HUES6 (cell line): Measurements from ENCODE around the gene C6orf141.
A peak's percentile ranks its signal among the peaks of the same experiment; 100 is the strongest.

Experiments used
- H3K27ac ChIP-seq: 2 replicates; pipeline ENCODE4 v1.7.0; 2013; ENCODE audit warnings: low read depth, mild to moderate bottlenecking, low read length, inconsistent platforms
- H3K27me3 ChIP-seq: 2 replicates; pipeline ENCODE4 v1.6.1; 2013; ENCODE audit warnings: low read length; ENCODE audit not compliant: control insufficient read depth, insufficient read depth
- H3K36me3 ChIP-seq: 2 replicates; pipeline ENCODE4 v1.6.1; 2013; ENCODE audit warnings: low read length; ENCODE audit not compliant: control insufficient read depth, insufficient read depth
- H3K4me1 ChIP-seq: 2 replicates; pipeline ENCODE4 v1.6.1; 2013; ENCODE audit warnings: low read length; ENCODE audit not compliant: control insufficient read depth, insufficient read depth
- H3K4me3 ChIP-seq: 2 replicates; pipeline ENCODE4 v1.5.1; 2013; ENCODE audit warnings: low read depth, low read length
- H3K9ac ChIP-seq: one replicate; pipeline ENCODE4 v1.6.1; 2013; ENCODE audit warnings: mild to moderate bottlenecking, low read length
- H3K9me3 ChIP-seq: 2 replicates; pipeline ENCODE4 v1.6.1; 2013; ENCODE audit warnings: low read depth, low read length; ENCODE audit not compliant: control insufficient read depth, insufficient read depth

Gene C6orf141

GRCh38 chr6:49541210-49541724 lies 9.2 kb upstream of the C6orf141 start:
- Histone ChIP-seq H3K4me1 (peaks cover 6% of the 10 kb centered on the region), H3K9ac (no peak overlapping the region), H3K4me3 (no peak overlapping the region), H3K9me3 (no peaks in the 10 kb centered on the region), H3K27me3 (peaks cover under 1% of the 10 kb centered on the region; the same call in 1 of the 2 replicates), H3K36me3 (no peaks in the 10 kb centered on the region), H3K27ac (no peak overlapping the region)

GRCh38 chr6:49541936-49542335 lies 8.5 kb upstream of the C6orf141 start:
- no peak overlapping the region for H3K9ac ChIP-seq
- peaks cover 6% of the 10 kb centered on the region for H3K4me1 ChIP-seq
- H3K27ac ChIP-seq: no peak overlapping the region

GRCh38 chr6:49543087-49543858 lies 7.2 kb upstream of the C6orf141 start:
- no peak overlapping the region for H3K9ac ChIP-seq
- H3K27ac ChIP-seq: no peak overlapping the region
- no peaks in the 10 kb centered on the region for H3K9me3 ChIP-seq
- H3K27me3 ChIP-seq: peaks cover 14% of the 10 kb centered on the region; the same call in 1 of the 2 replicates
- H3K36me3 ChIP-seq: no peaks in the 10 kb centered on the region
- peaks cover 6% of the 10 kb centered on the region for H3K4me1 ChIP-seq
- no peak overlapping the region for H3K4me3 ChIP-seq

More at GRCh38 chr6:49541936-49542335, 8.5 kb upstream of the C6orf141 start:
- Histone ChIP-seq H3K27me3 (peaks cover 5% of the 10 kb centered on the region; the same call in 1 of the 2 replicates), H3K36me3 (no peaks in the 10 kb centered on the region), H3K9me3 (no peaks in the 10 kb centered on the region), H3K4me3 (no peak overlapping the region)

GRCh38 chr6:49546331-49546730 lies 4.1 kb upstream of the C6orf141 start:
- Histone ChIP-seq H3K9me3 (no peaks in the 10 kb centered on the region), H3K4me3 (no peak overlapping the region), H3K36me3 (no peaks in the 10 kb centered on the region), H3K27me3 (peaks cover 41% of the 10 kb centered on the region), H3K4me1 (peaks cover 10% of the 10 kb centered on the region), H3K9ac (no peak overlapping the region), H3K27ac (no peak overlapping the region)

GRCh38 chr6:49548613-49549304 lies 1.7 kb upstream of the C6orf141 start:
- Histone ChIP-seq H3K36me3 (no peaks in the 10 kb centered on the region), H3K9ac (no peak overlapping the region), H3K9me3 (no peaks in the 10 kb centered on the region), H3K27ac (no peak overlapping the region), H3K4me1 (peaks cover 24% of the 10 kb centered on the region), H3K27me3 (peaks cover 66% of the 10 kb centered on the region), H3K4me3 (no peak overlapping the region)

GRCh38 chr6:49549691-49550491 lies 577 bp upstream of the C6orf141 start:
- Histone ChIP-seq H3K27ac (no peak overlapping the region), H3K9me3 (no peaks in the 10 kb centered on the region), H3K4me3 (peak overlapping the region; percentile 70), H3K4me1 (peaks cover 24% of the 10 kb centered on the region), H3K36me3 (no peaks in the 10 kb centered on the region), H3K9ac (no peak overlapping the region), H3K27me3 (peaks cover 77% of the 10 kb centered on the region)

- Histone ChIP-seq H3K9me3 (no peaks in the 10 kb centered on the region), H3K4me1 (peaks cover 26% of the 10 kb centered on the region), H3K27ac (no peak overlapping the region), H3K4me3 (peak overlapping the region; percentile 70), H3K27me3 (peaks cover 89% of the 10 kb centered on the region), H3K36me3 (no peaks in the 10 kb centered on the region), H3K9ac (peak overlapping the region; percentile 44)
Observed at GRCh38 chr6:49551078-49551865, 804 bp downstream of the C6orf141 start.

GRCh38 chr6:49551866-49552129 lies 1.3 kb downstream of the C6orf141 start:
- no peaks in the 10 kb centered on the region for H3K36me3 ChIP-seq
- no peak overlapping the region for H3K9ac ChIP-seq
- H3K4me1 ChIP-seq: peaks cover 31% of the 10 kb centered on the region
- peaks cover 92% of the 10 kb centered on the region for H3K27me3 ChIP-seq
- no peak overlapping the region for H3K27ac ChIP-seq
- no peaks in the 10 kb centered on the region for H3K9me3 ChIP-seq
- peak overlapping the region; percentile 70 for H3K4me3 ChIP-seq

- H3K27me3 ChIP-seq: peaks cover 91% of the 10 kb centered on the region
- no peak overlapping the region for H3K9ac ChIP-seq
- H3K9me3 ChIP-seq: no peaks in the 10 kb centered on the region
- H3K36me3 ChIP-seq: no peaks in the 10 kb centered on the region
- no peak overlapping the region for H3K27ac ChIP-seq
- H3K4me1 ChIP-seq: peaks cover 32% of the 10 kb centered on the region
- H3K4me3 ChIP-seq: peak overlapping the region; percentile 70; the same call in 1 of the 2 replicates
Observed at GRCh38 chr6:49552596-49552995, 2.1 kb downstream of the C6orf141 start.

GRCh38 chr6:49553384-49553783 lies 2.9 kb downstream of the C6orf141 start:
- no peak overlapping the region for H3K4me3 ChIP-seq
- no peak overlapping the region for H3K27ac ChIP-seq
- no peaks in the 10 kb centered on the region for H3K36me3 ChIP-seq
- H3K9me3 ChIP-seq: no peaks in the 10 kb centered on the region
- no peak overlapping the region for H3K9ac ChIP-seq
- H3K27me3 ChIP-seq: peaks cover 97% of the 10 kb centered on the region
- H3K4me1 ChIP-seq: peaks cover 32% of the 10 kb centered on the region
